Adrenal gland (tissue), 5 donors: ENCODE results near the gene DNAJC3.

Experiments used
- POLR2A ChIP-seq, 2 donors: fragments of 450-650 bp; IDR thresholded peaks; one replicate each; pipeline ENCODE4 v1.6.1; 2017; ENCODE audit warnings: antibody characterized with exemption in 2 of 2, mild to moderate bottlenecking in 2 of 2, moderate library complexity in 1 of 2
- TF ChIP-seq, protein P1 (sequence below), 6 experiments: fragments of 450-650 bp in 4 of 6; fragments of 200-600 bp in 2 of 6; sonication (generic) in 1 of 6; IDR thresholded peaks; 1 replicate in 5 of 6; 2 replicates in 1 of 6; pipeline versions ENCODE4 v1.5.1 to v1.8.0; 2016 to 2021; ENCODE audit warnings: antibody characterized with exemption in 6 of 6, mild to moderate bottlenecking in 2 of 6, moderate library complexity in 1 of 6
- donor health status: DM: no; HTN: no; CAD: no.

DNA sequence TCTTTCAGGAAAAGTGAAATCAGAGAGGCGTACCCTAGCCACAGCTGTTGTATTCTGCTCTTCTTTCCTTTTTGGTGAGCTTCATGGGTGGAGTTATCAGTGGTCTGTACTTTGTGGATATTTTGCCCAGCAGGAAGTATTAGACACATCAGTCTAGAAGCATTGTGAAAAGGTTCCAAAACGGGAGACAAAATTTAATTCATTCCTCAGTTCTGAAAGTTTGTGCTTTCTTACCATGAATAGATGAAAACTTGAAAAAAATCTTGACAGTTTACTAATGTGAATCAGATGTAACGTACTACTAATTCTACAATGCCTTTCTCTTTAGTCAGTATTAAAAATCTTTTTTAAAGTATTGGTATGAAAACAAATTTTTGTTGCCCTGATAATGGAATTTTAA, 116.8 kb downstream of the DNAJC3 start:
- TF ChIP-seq, protein P1, sequence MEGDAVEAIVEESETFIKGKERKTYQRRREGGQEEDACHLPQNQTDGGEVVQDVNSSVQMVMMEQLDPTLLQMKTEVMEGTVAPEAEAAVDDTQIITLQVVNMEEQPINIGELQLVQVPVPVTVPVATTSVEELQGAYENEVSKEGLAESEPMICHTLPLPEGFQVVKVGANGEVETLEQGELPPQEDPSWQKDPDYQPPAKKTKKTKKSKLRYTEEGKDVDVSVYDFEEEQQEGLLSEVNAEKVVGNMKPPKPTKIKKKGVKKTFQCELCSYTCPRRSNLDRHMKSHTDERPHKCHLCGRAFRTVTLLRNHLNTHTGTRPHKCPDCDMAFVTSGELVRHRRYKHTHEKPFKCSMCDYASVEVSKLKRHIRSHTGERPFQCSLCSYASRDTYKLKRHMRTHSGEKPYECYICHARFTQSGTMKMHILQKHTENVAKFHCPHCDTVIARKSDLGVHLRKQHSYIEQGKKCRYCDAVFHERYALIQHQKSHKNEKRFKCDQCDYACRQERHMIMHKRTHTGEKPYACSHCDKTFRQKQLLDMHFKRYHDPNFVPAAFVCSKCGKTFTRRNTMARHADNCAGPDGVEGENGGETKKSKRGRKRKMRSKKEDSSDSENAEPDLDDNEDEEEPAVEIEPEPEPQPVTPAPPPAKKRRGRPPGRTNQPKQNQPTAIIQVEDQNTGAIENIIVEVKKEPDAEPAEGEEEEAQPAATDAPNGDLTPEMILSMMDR (IDR thresholded peaks at IDR 0.05): no peak
- no peak for TF ChIP-seq POLR2A (IDR thresholded peaks at IDR 0.05)
